ENCODE results near the gene PAPLN.
"Not testable (repeated sequence)": the region's sequence is repeated elsewhere in the genome, so short reads cannot be mapped to it uniquely, and the experiment has no call there.

GRCh38 chr14:73309207-73309606 lies 71.9 kb downstream of the PAPLN start:
- TF ChIP-seq EZH2 (IDR thresholded peaks at IDR 0.05; ENCODE audit: borderline replicate concordance, low read depth, low read length, poor library complexity, severe bottlenecking); CTCF (conservative IDR thresholded peaks at IDR 0.05; ENCODE audit: low read depth, low read length): not testable (repeated sequence)
